Ramos (cell line): ENCODE results near the gene ERCC6L.
"Not testable (repeated sequence)": the region's sequence is repeated elsewhere in the genome, so short reads cannot be mapped to it uniquely, and the experiment has no call there.

Experiments used
- in situ Hi-C: fragments of 300-500 bp; cut with MboI; formaldehyde crosslinking; loops from one replicate; pipeline ENCODE4 v1.14.3; 2022; ENCODE audit warnings: low sequenced_read_pairs; ENCODE audit not compliant: unreplicated experiment

ERCC6L gene

GRCh38 chrX:72247206-72247942, 8.5 kb upstream of the ERCC6L start:
- in situ Hi-C loops, result no loop called here

- in situ Hi-C loops, result no loop called here
These were observed 6.7 kb upstream of the ERCC6L start for GRCh38 chrX:72245461-72246089.

GRCh38 chrX:72243472-72243871, 4.6 kb upstream of the ERCC6L start:
- in situ Hi-C loops, result no loop called here

- in situ Hi-C loops, result no loop called here
These were observed 2.1 kb upstream of the ERCC6L start for GRCh38 chrX:72240976-72241375.

- in situ Hi-C loops, result no loop called here
These were observed 644 bp downstream of the ERCC6L start for GRCh38 chrX:72238183-72238582.

GRCh38 chrX:72236841-72237240, 2.0 kb downstream of the ERCC6L start:
- in situ Hi-C loops, result no loop called here

- in situ Hi-C loops, result no loop called here
These were observed 8.5 kb downstream of the ERCC6L start for GRCh38 chrX:72230290-72230689.

- in situ Hi-C loops, result not testable (repeated sequence)
These were observed 18.5 kb downstream of the ERCC6L start for GRCh38 chrX:72220375-72220774.

- in situ Hi-C loops, result no loop called here
These were observed 21.9 kb downstream of the ERCC6L start for GRCh38 chrX:72216973-72217372.

GRCh38 chrX:72208126-72208800, 30.6 kb downstream of the ERCC6L start:
- in situ Hi-C loops, result no loop called here

GRCh38 chrX:72207366-72207765, 31.5 kb downstream of the ERCC6L start:
- in situ Hi-C loops, result no loop called here

GRCh38 chrX:72205706-72206105, 33.1 kb downstream of the ERCC6L start:
- in situ Hi-C loops, result no loop called here

- in situ Hi-C loops, result no loop called here
These were observed 35.4 kb downstream of the ERCC6L start for GRCh38 chrX:72203421-72203820.

GRCh38 chrX:72202792-72203401, 35.9 kb downstream of the ERCC6L start:
- in situ Hi-C loops, result no loop called here

- in situ Hi-C loops, result no loop called here
These were observed 36.8 kb downstream of the ERCC6L start for GRCh38 chrX:72201836-72202536.

GRCh38 chrX:72182924-72183323, 55.9 kb downstream of the ERCC6L start:
- in situ Hi-C loops, result no loop called here

- in situ Hi-C loops, result no loop called here
These were observed 57.4 kb downstream of the ERCC6L start, which contains the start of gene PIN4 for GRCh38 chrX:72181178-72182125. Gene PIN4, plus strand, starts transcription at chrX:72181757. Its CDS starts 29 bp downstream, at chrX:72181786.

- in situ Hi-C loops, result no loop called here
These were observed 58.3 kb downstream of the ERCC6L start for GRCh38 chrX:72180539-72180938.

GRCh38 chrX:72176981-72177380, 61.8 kb downstream of the ERCC6L start:
- in situ Hi-C loops, result no loop called here
